Panc1 (cell line): ENCODE measurements around the gene LYRM1.

Experiments
- POLR2AphosphoS5 ChIP-seq: IDR thresholded peaks from 2 replicates; pipeline ENCODE4 v1.6.1; 2012; ENCODE audit warnings: mild to moderate bottlenecking, low read depth, low read length, moderate library complexity
- SIN3A ChIP-seq: IDR thresholded peaks from 2 replicates; pipeline ENCODE4 v1.6.1; 2012; ENCODE audit warnings: low read depth, mild to moderate bottlenecking, low read length, moderate library complexity, borderline replicate concordance; ENCODE audit not compliant: insufficient read depth
- TCF7L2 ChIP-seq: IDR thresholded peaks from 2 replicates; pipeline ENCODE4 v1.6.1; 2011; ENCODE audit warnings: mild to moderate bottlenecking, low read depth, low read length, inconsistent platforms
- TF ChIP-seq, protein P1 (sequence below): fragments of 450-650 bp; IDR thresholded peaks from 2 replicates; pipeline ENCODE4 v1.5.1; 2017; ENCODE audit warnings: mild to moderate bottlenecking
- TF ChIP-seq, protein P2 (sequence below), 2 experiments: IDR thresholded peaks; 2 replicates each; pipeline ENCODE4 v1.6.1; 2011 to 2012; ENCODE audit warnings: low read depth in 2 of 2, control low read depth in 1 of 2, low read length in 1 of 2, mild to moderate bottlenecking in 1 of 2, moderate library complexity in 1 of 2; ENCODE audit not compliant: insufficient read depth in 1 of 2

DNA sequence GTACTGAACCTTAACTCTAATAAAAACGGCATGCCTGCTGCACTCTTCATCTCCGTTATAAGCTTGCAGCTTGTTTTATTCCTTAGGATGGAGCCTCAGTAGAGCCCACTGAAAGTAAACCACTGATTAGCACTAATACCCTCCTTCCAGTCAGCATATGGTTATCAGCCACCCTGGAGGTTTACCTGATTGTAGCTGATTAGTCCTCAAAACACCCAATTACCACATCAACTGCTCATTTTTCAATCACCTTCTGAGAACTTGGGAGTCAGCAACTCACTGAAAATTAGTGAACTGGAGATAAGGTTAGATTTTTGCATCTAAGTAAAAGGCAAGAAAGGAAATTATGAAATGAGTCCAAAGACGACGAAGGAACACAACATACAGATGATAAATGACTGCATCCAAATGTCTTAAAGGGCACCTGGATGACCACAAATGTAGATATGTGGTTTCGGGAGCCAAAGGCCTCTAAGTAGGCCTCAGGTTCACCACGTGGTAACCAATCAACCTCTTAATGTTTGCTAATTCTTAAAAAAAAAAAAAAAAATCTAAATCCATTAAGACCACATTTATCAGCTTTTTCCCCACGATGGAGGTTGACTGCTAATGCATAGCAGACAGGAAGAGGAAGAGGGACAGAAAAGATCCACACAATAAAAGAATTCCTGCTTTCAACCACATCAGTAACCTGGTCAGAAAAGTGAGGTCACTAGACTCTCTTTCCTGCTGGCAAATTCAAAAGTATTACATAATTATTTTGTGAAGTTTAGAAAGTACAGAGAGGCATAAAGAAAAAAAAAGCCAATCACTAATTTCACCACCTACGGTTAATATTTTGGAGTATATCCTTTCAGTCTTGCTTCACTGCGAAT is 28.4 kb upstream of the LYRM1 start:
- TF ChIP-seq, protein P1, sequence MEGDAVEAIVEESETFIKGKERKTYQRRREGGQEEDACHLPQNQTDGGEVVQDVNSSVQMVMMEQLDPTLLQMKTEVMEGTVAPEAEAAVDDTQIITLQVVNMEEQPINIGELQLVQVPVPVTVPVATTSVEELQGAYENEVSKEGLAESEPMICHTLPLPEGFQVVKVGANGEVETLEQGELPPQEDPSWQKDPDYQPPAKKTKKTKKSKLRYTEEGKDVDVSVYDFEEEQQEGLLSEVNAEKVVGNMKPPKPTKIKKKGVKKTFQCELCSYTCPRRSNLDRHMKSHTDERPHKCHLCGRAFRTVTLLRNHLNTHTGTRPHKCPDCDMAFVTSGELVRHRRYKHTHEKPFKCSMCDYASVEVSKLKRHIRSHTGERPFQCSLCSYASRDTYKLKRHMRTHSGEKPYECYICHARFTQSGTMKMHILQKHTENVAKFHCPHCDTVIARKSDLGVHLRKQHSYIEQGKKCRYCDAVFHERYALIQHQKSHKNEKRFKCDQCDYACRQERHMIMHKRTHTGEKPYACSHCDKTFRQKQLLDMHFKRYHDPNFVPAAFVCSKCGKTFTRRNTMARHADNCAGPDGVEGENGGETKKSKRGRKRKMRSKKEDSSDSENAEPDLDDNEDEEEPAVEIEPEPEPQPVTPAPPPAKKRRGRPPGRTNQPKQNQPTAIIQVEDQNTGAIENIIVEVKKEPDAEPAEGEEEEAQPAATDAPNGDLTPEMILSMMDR = no peak
- TF ChIP-seq SIN3A = no peak
- TF ChIP-seq, protein P2, sequence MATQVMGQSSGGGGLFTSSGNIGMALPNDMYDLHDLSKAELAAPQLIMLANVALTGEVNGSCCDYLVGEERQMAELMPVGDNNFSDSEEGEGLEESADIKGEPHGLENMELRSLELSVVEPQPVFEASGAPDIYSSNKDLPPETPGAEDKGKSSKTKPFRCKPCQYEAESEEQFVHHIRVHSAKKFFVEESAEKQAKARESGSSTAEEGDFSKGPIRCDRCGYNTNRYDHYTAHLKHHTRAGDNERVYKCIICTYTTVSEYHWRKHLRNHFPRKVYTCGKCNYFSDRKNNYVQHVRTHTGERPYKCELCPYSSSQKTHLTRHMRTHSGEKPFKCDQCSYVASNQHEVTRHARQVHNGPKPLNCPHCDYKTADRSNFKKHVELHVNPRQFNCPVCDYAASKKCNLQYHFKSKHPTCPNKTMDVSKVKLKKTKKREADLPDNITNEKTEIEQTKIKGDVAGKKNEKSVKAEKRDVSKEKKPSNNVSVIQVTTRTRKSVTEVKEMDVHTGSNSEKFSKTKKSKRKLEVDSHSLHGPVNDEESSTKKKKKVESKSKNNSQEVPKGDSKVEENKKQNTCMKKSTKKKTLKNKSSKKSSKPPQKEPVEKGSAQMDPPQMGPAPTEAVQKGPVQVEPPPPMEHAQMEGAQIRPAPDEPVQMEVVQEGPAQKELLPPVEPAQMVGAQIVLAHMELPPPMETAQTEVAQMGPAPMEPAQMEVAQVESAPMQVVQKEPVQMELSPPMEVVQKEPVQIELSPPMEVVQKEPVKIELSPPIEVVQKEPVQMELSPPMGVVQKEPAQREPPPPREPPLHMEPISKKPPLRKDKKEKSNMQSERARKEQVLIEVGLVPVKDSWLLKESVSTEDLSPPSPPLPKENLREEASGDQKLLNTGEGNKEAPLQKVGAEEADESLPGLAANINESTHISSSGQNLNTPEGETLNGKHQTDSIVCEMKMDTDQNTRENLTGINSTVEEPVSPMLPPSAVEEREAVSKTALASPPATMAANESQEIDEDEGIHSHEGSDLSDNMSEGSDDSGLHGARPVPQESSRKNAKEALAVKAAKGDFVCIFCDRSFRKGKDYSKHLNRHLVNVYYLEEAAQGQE (IDR thresholded peaks at IDR 0.05; ENCODE audit: insufficient read depth in 1 of 2, low read depth in 2 of 2, low read length in 1 of 2) = no peak
- no peak for TF ChIP-seq POLR2AphosphoS5
- no peak for TF ChIP-seq TCF7L2
